ENCODE data around the gene HSPB7.
"Not testable (repeated sequence)": the region's sequence is repeated elsewhere in the genome, so short reads cannot be mapped to it uniquely, and the experiment has no call there.

The HSPB7 gene

GRCh38 chr1:16048573-16049189, 30.8 kb upstream of the HSPB7 start:
- no peak for DNase-seq

GRCh38 chr1:16047791-16048475, 30.1 kb upstream of the HSPB7 start:
- no peak for DNase-seq

- no peak for DNase-seq
These were observed 29.0 kb upstream of the HSPB7 start for GRCh38 chr1:16046842-16047241.

GRCh38 chr1:16043950-16044349, 26.1 kb upstream of the HSPB7 start:
- DNase-seq = no peak

GRCh38 chr1:16043521-16043920, 25.7 kb upstream of the HSPB7 start, which contains the start of gene CLCNKB:
Gene CLCNKB (plus strand): TSS chr1:16043782. CDS start chr1:16044493, 711 bp downstream.
- DNase-seq = no peak

GRCh38 chr1:16042654-16043053, 24.8 kb upstream of the HSPB7 start:
- DNase-seq = not testable (repeated sequence)

GRCh38 chr1:16042096-16042495, 24.3 kb upstream of the HSPB7 start:
- no peak for DNase-seq

GRCh38 chr1:16041200-16041599, 23.4 kb upstream of the HSPB7 start:
- DNase-seq = no peak

- DNase-seq = not testable (repeated sequence)
These were observed 22.0 kb upstream of the HSPB7 start for GRCh38 chr1:16039871-16040270.

GRCh38 chr1:16038620-16038912, 20.7 kb upstream of the HSPB7 start:
- DNase-seq = no peak

GRCh38 chr1:16036461-16036860, 18.6 kb upstream of the HSPB7 start:
- DNase-seq = not testable (repeated sequence)

- not testable (repeated sequence) for DNase-seq
These were observed 15.3 kb upstream of the HSPB7 start for GRCh38 chr1:16033103-16033632.

- peak; percentile 65 for DNase-seq
These were observed 14.7 kb upstream of the HSPB7 start for GRCh38 chr1:16032388-16033102.

GRCh38 chr1:16031551-16031950, 13.7 kb upstream of the HSPB7 start:
- no peak for DNase-seq

- DNase-seq = no peak
These were observed 11.4 kb upstream of the HSPB7 start for GRCh38 chr1:16029288-16029687.

- DNase-seq = not testable (repeated sequence)
These were observed 11.1 kb upstream of the HSPB7 start for GRCh38 chr1:16029003-16029268.

GRCh38 chr1:16028237-16029002, 10.6 kb upstream of the HSPB7 start:
- DNase-seq = no peak

GRCh38 chr1:16026723-16027484, 9.1 kb upstream of the HSPB7 start:
- DNase-seq = no peak

- DNase-seq = not testable (repeated sequence)
These were observed 8.5 kb upstream of the HSPB7 start for GRCh38 chr1:16026302-16026701.

- no peak for DNase-seq
These were observed 5.3 kb upstream of the HSPB7 start for GRCh38 chr1:16023050-16023653.

GRCh38 chr1:16022393-16022792, 4.5 kb upstream of the HSPB7 start:
- no peak for DNase-seq

- DNase-seq = no peak
These were observed 3.8 kb upstream of the HSPB7 start, which contains the start of gene CLCNKA for GRCh38 chr1:16021681-16022080. Gene CLCNKA (plus strand): TSS chr1:16022036. CDS start chr1:16022620, 584 bp downstream.

All from DMS153 (cell line).